ENCODE results near the gene ZKSCAN3.
A peak's percentile ranks its signal among the peaks of the same experiment; 100 is the strongest.

Gene ZKSCAN3

GRCh38 chr6:28373925-28374324, 24.2 kb downstream of the ZKSCAN3 start:
- peaks cover 11% of the 10 kb centered on the region for H3K36me3 ChIP-seq (ENCODE audit: control insufficient read depth, insufficient read depth, low read length)
- no peaks in the 10 kb centered on the region for H3K9me3 ChIP-seq (ENCODE audit: control insufficient read depth, insufficient read depth, low read length)
- peaks cover 4% of the 10 kb centered on the region; the same call in 1 of the 2 replicates for H3K4me1 ChIP-seq (ENCODE audit: control insufficient read depth, insufficient read depth, low read length)
- H3K27ac ChIP-seq (ENCODE audit: low read depth, low read length): no peak overlapping the region
- no peaks in the 10 kb centered on the region for H3K27me3 ChIP-seq (ENCODE audit: control insufficient read depth, insufficient read depth, low read length)
- no peak overlapping the region for H3K9ac ChIP-seq (ENCODE audit: low read depth, low read length)
- H3K4me3 ChIP-seq (ENCODE audit: low read depth, low read length): no peak overlapping the region

DNA sequence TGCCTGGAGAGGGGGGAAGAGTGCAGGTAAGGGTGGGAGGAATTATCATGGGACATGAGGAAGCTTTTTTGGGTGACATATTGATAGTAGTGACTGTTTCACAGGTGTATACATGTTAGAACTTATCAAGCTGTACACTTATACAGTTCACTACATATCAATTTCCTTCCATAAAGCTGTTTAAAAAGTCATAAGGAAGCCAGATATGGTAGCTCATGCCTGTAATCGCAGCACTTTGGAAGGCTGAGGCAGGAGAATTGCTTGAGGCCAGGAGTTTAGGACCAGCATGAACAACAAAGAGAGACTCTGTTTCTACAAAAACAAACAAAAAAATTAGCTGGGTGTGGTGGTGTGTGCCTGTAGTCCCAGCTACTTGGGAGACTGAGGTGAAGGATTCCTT, 28.1 kb downstream of the ZKSCAN3 start:
- Histone ChIP-seq H3K4me1 (ENCODE audit: control insufficient read depth, insufficient read depth, low read length) (peaks cover 4% of the 10 kb centered on the region; the same call in 1 of the 2 replicates), H3K27ac (ENCODE audit: low read depth, low read length) (no peak overlapping the region), H3K4me3 (ENCODE audit: low read depth, low read length) (no peak overlapping the region), H3K36me3 (ENCODE audit: control insufficient read depth, insufficient read depth, low read length) (peaks cover 40% of the 10 kb centered on the region), H3K9ac (ENCODE audit: low read depth, low read length) (no peak overlapping the region), H3K9me3 (ENCODE audit: control insufficient read depth, insufficient read depth, low read length) (0 out of 2 replicates have a peak, but pooled peaks cover 2% of the 10 kb centered on the region), H3K27me3 (ENCODE audit: control insufficient read depth, insufficient read depth, low read length) (no peaks in the 10 kb centered on the region)

DNA sequence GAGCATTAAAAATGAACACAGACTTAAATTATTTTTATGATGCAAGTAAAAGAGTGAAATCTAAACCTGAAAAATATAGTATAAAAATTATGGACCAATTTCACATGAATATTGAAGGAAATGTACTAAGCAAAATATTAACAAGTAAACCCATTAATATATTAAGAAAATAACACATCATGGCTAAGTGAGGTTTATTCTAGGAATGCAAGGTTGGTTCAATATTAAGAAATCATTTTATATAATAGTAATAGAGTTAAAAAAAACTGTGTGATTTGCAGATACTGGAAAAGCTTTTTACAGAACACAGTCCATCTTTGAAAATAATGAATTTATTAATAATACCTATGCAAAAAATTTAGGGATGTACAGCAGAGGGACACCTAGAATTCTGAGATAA, 28.9 kb downstream of the ZKSCAN3 start:
- Histone ChIP-seq H3K4me1 (ENCODE audit: control insufficient read depth, insufficient read depth, low read length) (peaks cover 4% of the 10 kb centered on the region; the same call in 1 of the 2 replicates), H3K36me3 (ENCODE audit: control insufficient read depth, insufficient read depth, low read length) (peaks cover 40% of the 10 kb centered on the region), H3K4me3 (ENCODE audit: low read depth, low read length) (no peak overlapping the region), H3K27ac (ENCODE audit: low read depth, low read length) (no peak overlapping the region), H3K27me3 (ENCODE audit: control insufficient read depth, insufficient read depth, low read length) (no peaks in the 10 kb centered on the region), H3K9ac (ENCODE audit: low read depth, low read length) (no peak overlapping the region), H3K9me3 (ENCODE audit: control insufficient read depth, insufficient read depth, low read length) (0 out of 2 replicates have a peak, but pooled peaks cover 2% of the 10 kb centered on the region)

DNA sequence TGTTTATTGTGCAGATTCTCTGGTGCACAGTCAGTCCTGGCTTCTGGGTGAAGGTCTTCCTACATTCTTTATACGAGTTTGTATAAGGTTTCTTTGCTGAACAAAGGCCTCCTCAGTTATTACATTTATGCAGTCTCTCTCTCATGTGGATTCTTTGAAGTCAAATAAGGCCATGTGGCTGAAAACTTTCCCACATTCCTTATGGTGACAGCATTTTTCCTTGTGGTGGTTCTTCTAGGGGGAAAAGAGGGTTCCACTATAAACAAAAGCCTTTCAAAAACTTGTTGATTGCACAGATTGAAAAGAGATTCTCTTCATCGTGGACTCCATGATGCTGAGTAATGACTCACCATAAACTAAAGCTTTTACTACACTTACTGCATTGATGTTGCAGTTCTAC, 30.6 kb downstream of the ZKSCAN3 start:
- Histone ChIP-seq H3K9me3 (ENCODE audit: control insufficient read depth, insufficient read depth, low read length) (0 out of 2 replicates have a peak, but pooled peaks cover 2% of the 10 kb centered on the region), H3K27ac (ENCODE audit: low read depth, low read length) (no peak overlapping the region), H3K36me3 (ENCODE audit: control insufficient read depth, insufficient read depth, low read length) (peaks cover 46% of the 10 kb centered on the region)

DNA sequence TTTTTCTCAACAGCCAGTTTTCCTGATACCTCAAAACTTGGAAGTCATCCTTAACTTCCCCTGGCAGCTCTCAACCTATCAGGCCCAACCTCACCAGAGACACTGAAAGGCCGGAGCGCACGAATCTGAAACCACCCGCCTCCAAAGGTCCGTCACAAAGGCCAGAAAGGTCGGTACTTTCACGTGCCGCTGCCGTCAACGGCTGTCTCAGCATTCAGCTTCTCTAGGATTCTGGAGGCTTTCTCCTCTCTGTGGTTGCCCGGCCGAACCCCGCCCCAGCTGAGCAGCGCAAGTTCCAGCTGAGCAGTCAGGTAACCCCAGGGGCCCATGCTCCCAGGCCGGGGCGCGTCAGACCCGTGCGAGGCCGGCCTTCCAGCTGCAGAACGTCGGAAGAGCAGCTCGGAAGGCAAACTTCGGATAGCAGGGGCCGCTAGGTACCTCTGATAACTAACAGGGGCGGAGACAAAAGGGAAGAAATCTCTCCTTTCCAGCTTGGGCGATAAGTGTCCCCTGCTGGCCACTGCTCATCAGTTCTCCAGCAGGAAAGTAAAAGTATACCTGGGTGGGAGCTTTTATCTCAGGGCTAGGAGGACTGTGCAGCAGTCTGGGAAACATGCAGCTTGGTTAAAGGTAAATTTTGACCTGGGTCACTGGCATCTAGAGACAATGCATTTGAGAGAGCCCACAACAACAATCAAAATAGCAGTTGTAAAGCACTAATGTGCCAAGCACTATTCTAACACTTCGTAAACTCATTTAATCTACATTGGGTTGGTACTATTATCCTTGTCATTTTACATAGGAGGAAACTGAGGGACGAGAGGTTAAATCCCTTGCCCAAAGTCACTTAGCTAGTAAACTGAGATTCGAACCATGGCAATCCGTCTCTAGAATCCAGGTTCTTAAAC, 33.7 kb downstream of the ZKSCAN3 start:
- peak overlapping the region; percentile 30; the same call in 1 of the 2 replicates for H3K9ac ChIP-seq (ENCODE audit: low read depth, low read length)
- no peaks in the 10 kb centered on the region for H3K27me3 ChIP-seq (ENCODE audit: control insufficient read depth, insufficient read depth, low read length)
- peak overlapping the region; percentile 82 for H3K27ac ChIP-seq (ENCODE audit: low read depth, low read length)
- peak overlapping the region; percentile 60 for H3K4me3 ChIP-seq (ENCODE audit: low read depth, low read length)
- H3K4me1 ChIP-seq (ENCODE audit: control insufficient read depth, insufficient read depth, low read length): peaks cover 5% of the 10 kb centered on the region; the same call in 1 of the 2 replicates
- H3K36me3 ChIP-seq (ENCODE audit: control insufficient read depth, insufficient read depth, low read length): peaks cover 58% of the 10 kb centered on the region
- 0 out of 2 replicates have a peak, but pooled peaks cover 2% of the 10 kb centered on the region for H3K9me3 ChIP-seq (ENCODE audit: control insufficient read depth, insufficient read depth, low read length)

More for the DNA sequence above, 30.6 kb downstream of the ZKSCAN3 start:
- Histone ChIP-seq H3K9ac (ENCODE audit: low read depth, low read length) (no peak overlapping the region), H3K27me3 (ENCODE audit: control insufficient read depth, insufficient read depth, low read length) (no peaks in the 10 kb centered on the region), H3K4me1 (ENCODE audit: control insufficient read depth, insufficient read depth, low read length) (peaks cover 9% of the 10 kb centered on the region; the same call in 1 of the 2 replicates), H3K4me3 (ENCODE audit: low read depth, low read length) (no peak overlapping the region)

GRCh38 chr6:28384143-28384533, 34.4 kb downstream of the ZKSCAN3 start:
- Histone ChIP-seq H3K9ac (ENCODE audit: low read depth, low read length) (no peak overlapping the region), H3K4me1 (ENCODE audit: control insufficient read depth, insufficient read depth, low read length) (peaks cover 5% of the 10 kb centered on the region; the same call in 1 of the 2 replicates), H3K9me3 (ENCODE audit: control insufficient read depth, insufficient read depth, low read length) (no peaks in the 10 kb centered on the region), H3K36me3 (ENCODE audit: control insufficient read depth, insufficient read depth, low read length) (peaks cover 63% of the 10 kb centered on the region), H3K27ac (ENCODE audit: low read depth, low read length) (peak overlapping the region; percentile 82), H3K4me3 (ENCODE audit: low read depth, low read length) (peak overlapping the region; percentile 60), H3K27me3 (ENCODE audit: control insufficient read depth, insufficient read depth, low read length) (no peaks in the 10 kb centered on the region)

- peaks cover 77% of the 10 kb centered on the region for H3K36me3 ChIP-seq (ENCODE audit: control insufficient read depth, insufficient read depth, low read length)
- 0 out of 2 replicates have a peak, but pooled peaks cover 6% of the 10 kb centered on the region for H3K4me1 ChIP-seq (ENCODE audit: control insufficient read depth, insufficient read depth, low read length)
- H3K9ac ChIP-seq (ENCODE audit: low read depth, low read length): no peak overlapping the region
- no peaks in the 10 kb centered on the region for H3K9me3 ChIP-seq (ENCODE audit: control insufficient read depth, insufficient read depth, low read length)
- H3K27ac ChIP-seq (ENCODE audit: low read depth, low read length): no peak overlapping the region
- H3K4me3 ChIP-seq (ENCODE audit: low read depth, low read length): no peak overlapping the region
- no peaks in the 10 kb centered on the region for H3K27me3 ChIP-seq (ENCODE audit: control insufficient read depth, insufficient read depth, low read length)
Observed at GRCh38 chr6:28390688-28391087, 40.9 kb downstream of the ZKSCAN3 start.

- Histone ChIP-seq H3K4me3 (ENCODE audit: low read depth, low read length) (no peak overlapping the region), H3K36me3 (ENCODE audit: control insufficient read depth, insufficient read depth, low read length) (peaks cover 80% of the 10 kb centered on the region), H3K27ac (ENCODE audit: low read depth, low read length) (no peak overlapping the region), H3K9me3 (ENCODE audit: control insufficient read depth, insufficient read depth, low read length) (no peaks in the 10 kb centered on the region), H3K27me3 (ENCODE audit: control insufficient read depth, insufficient read depth, low read length) (no peaks in the 10 kb centered on the region), H3K4me1 (ENCODE audit: control insufficient read depth, insufficient read depth, low read length) (peaks cover 10% of the 10 kb centered on the region; the same call in 1 of the 2 replicates), H3K9ac (ENCODE audit: low read depth, low read length) (no peak overlapping the region)
Observed at GRCh38 chr6:28393912-28394662, 44.3 kb downstream of the ZKSCAN3 start.

GRCh38 chr6:28395918-28396317, 46.2 kb downstream of the ZKSCAN3 start:
- peaks cover 14% of the 10 kb centered on the region for H3K4me1 ChIP-seq (ENCODE audit: control insufficient read depth, insufficient read depth, low read length)
- H3K27me3 ChIP-seq (ENCODE audit: control insufficient read depth, insufficient read depth, low read length): peaks cover 7% of the 10 kb centered on the region; the same call in 1 of the 2 replicates
- H3K9me3 ChIP-seq (ENCODE audit: control insufficient read depth, insufficient read depth, low read length): no peaks in the 10 kb centered on the region
- no peak overlapping the region for H3K9ac ChIP-seq (ENCODE audit: low read depth, low read length)
- H3K4me3 ChIP-seq (ENCODE audit: low read depth, low read length): no peak overlapping the region
- no peak overlapping the region for H3K27ac ChIP-seq (ENCODE audit: low read depth, low read length)
- H3K36me3 ChIP-seq (ENCODE audit: control insufficient read depth, insufficient read depth, low read length): peaks cover 62% of the 10 kb centered on the region

GRCh38 chr6:28399350-28400121, 49.8 kb downstream of the ZKSCAN3 start, which contains the start of gene ZSCAN12:
ZSCAN12 (minus strand) TSS chr6:28399747; CDS start chr6:28398405, 1,342 bp downstream.
- Histone ChIP-seq H3K4me1 (ENCODE audit: control insufficient read depth, insufficient read depth, low read length) (peaks cover 8% of the 10 kb centered on the region), H3K36me3 (ENCODE audit: control insufficient read depth, insufficient read depth, low read length) (peaks cover 34% of the 10 kb centered on the region), H3K9me3 (ENCODE audit: control insufficient read depth, insufficient read depth, low read length) (no peaks in the 10 kb centered on the region), H3K4me3 (ENCODE audit: low read depth, low read length) (peak within 1 kb of the TSS; percentile 87), H3K9ac (ENCODE audit: low read depth, low read length) (peak within 1 kb of the TSS; percentile 89), H3K27me3 (ENCODE audit: control insufficient read depth, insufficient read depth, low read length) (peaks cover 21% of the 10 kb centered on the region), H3K27ac (ENCODE audit: low read depth, low read length) (peak within 1 kb of the TSS; percentile 94)

All from HUES48 (cell line).